ENCODE measurements around the gene SHB. TPM values are rescaled to one million over a fixed set of nuclear protein-coding genes. Genes with fewer than 3 reads are reported as not detected.

SHB gene
- total and polyA plus RNA-seq, 2 experiments from 2014 or later: 20.8 to 48.3 TPM

- H3K79me2 ChIP-seq: peaks cover 34% of the 10 kb centered on the region
- TF ChIP-seq CTCF (IDR thresholded peaks at IDR 0.05; ENCODE audit: poor library complexity): no peak
- TF ChIP-seq EZH2phosphoT487 (IDR thresholded peaks at IDR 0.05; ENCODE audit: low read depth, severe bottlenecking, unreplicated experiment): no peak
- TF ChIP-seq EZH2 (IDR thresholded peaks at IDR 0.05; ENCODE audit: borderline replicate concordance): no peak
- no peaks in the 10 kb centered on the region for H3K27me3 ChIP-seq
- DNase-seq (ENCODE audit: low spot score): peak; percentile 84
- no peak overlapping the region for H2AFZ ChIP-seq
- peak overlapping the region; percentile 97 for H3K27ac ChIP-seq
- H3K9me2 ChIP-seq (replicated peaks; ENCODE audit: insufficient read depth): no peaks in the 10 kb centered on the region
- no peaks in the 10 kb centered on the region for H3K9me3 ChIP-seq (ENCODE audit: low read depth)
- peaks cover 53% of the 10 kb centered on the region for H3K4me1 ChIP-seq (ENCODE audit: insufficient read depth)
- H3K4me2 ChIP-seq: peak overlapping the region; percentile 41
- no peaks in the 10 kb centered on the region for H4K20me1 ChIP-seq (ENCODE audit: insufficient read depth, poor library complexity, severe bottlenecking)
- WGBS (ENCODE audit: low lambda C conversion rate, missing lambda C conversion rate): 54% methylated on average over 15 of the region's 15 CpGs
- H3K36me3 ChIP-seq (replicated peaks; ENCODE audit: insufficient read depth, low read depth): no peaks in the 10 kb centered on the region
- H3K4me3 ChIP-seq: no peak overlapping the region
These were observed 104.9 kb downstream of the SHB start for GRCh38 chr9:37963936-37964739.

- TF ChIP-seq EZH2 (IDR thresholded peaks at IDR 0.05; ENCODE audit: borderline replicate concordance) (no peak), EZH2phosphoT487 (IDR thresholded peaks at IDR 0.05; ENCODE audit: low read depth, severe bottlenecking, unreplicated experiment) (no peak), CTCF (IDR thresholded peaks at IDR 0.05; ENCODE audit: poor library complexity) (no peak)
- 90% methylated on average over 3 of the region's 3 CpGs for WGBS (ENCODE audit: low lambda C conversion rate, missing lambda C conversion rate)
- Histone ChIP-seq H3K79me2 (peaks cover 34% of the 10 kb centered on the region), H3K9me2 (replicated peaks; ENCODE audit: insufficient read depth) (no peaks in the 10 kb centered on the region), H3K9me3 (ENCODE audit: low read depth) (no peaks in the 10 kb centered on the region), H3K4me2 (no peak overlapping the region), H2AFZ (no peak overlapping the region), H3K4me1 (ENCODE audit: insufficient read depth) (peaks cover 32% of the 10 kb centered on the region), H3K27me3 (no peaks in the 10 kb centered on the region), H3K27ac (no peak overlapping the region), H4K20me1 (ENCODE audit: insufficient read depth, poor library complexity, severe bottlenecking) (no peaks in the 10 kb centered on the region), H3K36me3 (replicated peaks; ENCODE audit: insufficient read depth, low read depth) (no peaks in the 10 kb centered on the region), H3K4me3 (no peak overlapping the region)
- DNase-seq (ENCODE audit: low spot score): no peak
These were observed 107.7 kb downstream of the SHB start for GRCh38 chr9:37961351-37961750.

DNA sequence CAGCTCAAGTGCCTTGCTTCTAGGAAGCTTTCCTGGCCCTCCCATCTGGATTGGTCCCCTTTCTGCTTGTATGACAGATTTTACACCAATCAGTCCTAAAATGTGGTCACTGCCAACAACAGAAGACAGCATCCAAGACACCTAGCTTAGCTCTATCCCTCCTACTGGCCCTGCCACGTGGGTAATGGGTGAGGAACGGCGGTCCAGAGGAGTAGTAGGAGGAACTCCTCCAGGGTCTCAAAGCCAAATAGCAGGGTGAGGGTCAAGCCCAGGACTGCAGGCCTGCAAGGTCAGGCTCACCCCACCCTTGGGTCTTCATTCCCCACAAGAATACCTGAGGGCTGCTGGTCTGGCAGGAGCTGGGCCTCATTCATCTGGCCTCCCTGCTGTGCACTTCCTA lies 108.4 kb downstream of the SHB start:
- Histone ChIP-seq H3K27me3 (no peaks in the 10 kb centered on the region), H3K79me2 (peaks cover 34% of the 10 kb centered on the region), H2AFZ (no peak overlapping the region), H4K20me1 (ENCODE audit: insufficient read depth, poor library complexity, severe bottlenecking) (no peaks in the 10 kb centered on the region), H3K4me2 (no peak overlapping the region), H3K9me2 (replicated peaks; ENCODE audit: insufficient read depth) (no peaks in the 10 kb centered on the region), H3K4me1 (ENCODE audit: insufficient read depth) (peaks cover 26% of the 10 kb centered on the region), H3K4me3 (no peak overlapping the region), H3K27ac (no peak overlapping the region), H3K9me3 (ENCODE audit: low read depth) (no peaks in the 10 kb centered on the region), H3K36me3 (replicated peaks; ENCODE audit: insufficient read depth, low read depth) (no peaks in the 10 kb centered on the region)
- DNase-seq (ENCODE audit: low spot score): no peak
- WGBS (ENCODE audit: low lambda C conversion rate, missing lambda C conversion rate): 97% methylated on average over 3 of the region's 3 CpGs
- no peak for TF ChIP-seq EZH2 (IDR thresholded peaks at IDR 0.05; ENCODE audit: borderline replicate concordance)
- TF ChIP-seq CTCF (IDR thresholded peaks at IDR 0.05; ENCODE audit: poor library complexity): no peak
- TF ChIP-seq EZH2phosphoT487 (IDR thresholded peaks at IDR 0.05; ENCODE audit: low read depth, severe bottlenecking, unreplicated experiment): no peak
